ENCODE results near the gene ERICH3.

GRCh38 chr1:74590288-74590687 is 83.3 kb downstream of the ERICH3 start:
- no peak for TF ChIP-seq CTCF (IDR thresholded peaks at IDR 0.05)
- no peak for TF ChIP-seq POLR2AphosphoS5 (IDR thresholded peaks at IDR 0.05)
- TF ChIP-seq POLR2A (IDR thresholded peaks at IDR 0.05): no peak
- TF ChIP-seq EP300 (IDR thresholded peaks at IDR 0.05): no peak
